GM21576 (cell line): ENCODE results near the gene BNIP5.
"Not testable (repeated sequence)": the region's sequence is repeated elsewhere in the genome, so short reads cannot be mapped to it uniquely, and the experiment has no call there.

Experiments
- ATAC-seq: cut with Tn5 transposase; IDR thresholded peaks from one replicate; pipeline ENCODE4 v1.9.1; 2021; ENCODE audit warnings: mild to moderate bottlenecking, moderate library complexity; ENCODE audit not compliant: unreplicated experiment

Gene BNIP5

DNA sequence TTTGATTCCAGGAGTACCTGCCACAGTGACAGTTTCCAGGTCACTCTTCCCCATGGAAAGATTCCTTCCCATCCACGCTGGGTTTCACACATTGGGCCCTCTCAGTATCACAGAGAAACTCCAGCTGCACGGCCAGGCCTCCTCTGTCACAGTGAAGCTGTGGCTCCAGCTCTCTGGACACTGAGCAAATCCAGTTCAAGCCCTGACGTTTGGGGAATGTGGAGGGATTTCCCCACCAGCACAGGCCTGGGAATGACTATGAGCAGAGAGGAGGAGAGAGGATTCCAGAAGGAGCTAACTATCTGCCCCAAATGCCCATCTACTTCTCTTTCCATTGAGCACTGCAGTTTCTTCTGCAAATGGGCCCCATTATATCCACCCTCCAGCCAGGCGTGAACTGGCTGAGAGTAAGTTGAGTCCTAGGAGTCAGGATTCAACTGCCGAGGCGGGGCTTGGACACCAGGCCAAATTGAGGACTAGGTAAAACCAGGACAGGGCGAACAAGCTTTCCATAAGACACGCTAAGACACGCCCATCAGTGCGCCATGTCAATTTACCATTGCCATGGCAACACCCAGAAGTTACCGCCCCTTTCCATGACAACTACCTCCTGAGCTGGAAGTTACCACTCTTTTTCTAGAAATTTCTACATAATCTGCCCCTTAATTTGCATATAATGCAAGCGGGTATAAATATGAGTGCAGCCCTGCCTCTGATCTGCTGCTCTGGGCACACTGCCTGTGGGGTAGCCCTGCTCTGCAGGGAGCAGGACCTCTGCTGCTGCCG, 9.2 kb upstream of the BNIP5 start:
- no peak for ATAC-seq

DNA sequence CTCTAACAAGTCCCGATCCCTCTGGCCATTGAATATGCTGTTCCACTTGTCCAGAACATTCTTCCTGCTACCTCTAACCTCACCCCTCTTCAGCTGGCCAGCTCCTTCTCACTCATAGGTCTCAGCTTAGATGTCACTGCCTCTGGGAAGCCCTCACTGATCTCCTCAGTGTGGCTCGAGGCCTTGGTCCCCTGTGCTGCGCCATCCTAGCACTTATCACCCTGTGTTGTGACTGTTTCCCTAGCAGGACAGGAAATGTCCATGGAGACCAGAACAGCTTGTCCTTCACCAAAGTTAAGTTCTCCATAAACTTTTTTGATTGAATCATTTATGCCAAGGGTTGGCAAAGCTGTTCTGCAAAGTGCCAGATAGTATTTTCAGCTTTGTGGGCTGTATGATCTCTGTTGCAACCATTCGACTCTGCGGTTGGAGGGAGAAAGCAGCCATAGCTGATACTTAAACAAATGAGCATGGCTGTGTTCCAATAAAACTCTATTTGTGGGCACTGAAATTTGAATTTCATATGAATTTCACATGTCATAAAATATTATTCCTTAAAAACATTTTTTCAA, 6.5 kb upstream of the BNIP5 start:
- no peak for ATAC-seq

DNA sequence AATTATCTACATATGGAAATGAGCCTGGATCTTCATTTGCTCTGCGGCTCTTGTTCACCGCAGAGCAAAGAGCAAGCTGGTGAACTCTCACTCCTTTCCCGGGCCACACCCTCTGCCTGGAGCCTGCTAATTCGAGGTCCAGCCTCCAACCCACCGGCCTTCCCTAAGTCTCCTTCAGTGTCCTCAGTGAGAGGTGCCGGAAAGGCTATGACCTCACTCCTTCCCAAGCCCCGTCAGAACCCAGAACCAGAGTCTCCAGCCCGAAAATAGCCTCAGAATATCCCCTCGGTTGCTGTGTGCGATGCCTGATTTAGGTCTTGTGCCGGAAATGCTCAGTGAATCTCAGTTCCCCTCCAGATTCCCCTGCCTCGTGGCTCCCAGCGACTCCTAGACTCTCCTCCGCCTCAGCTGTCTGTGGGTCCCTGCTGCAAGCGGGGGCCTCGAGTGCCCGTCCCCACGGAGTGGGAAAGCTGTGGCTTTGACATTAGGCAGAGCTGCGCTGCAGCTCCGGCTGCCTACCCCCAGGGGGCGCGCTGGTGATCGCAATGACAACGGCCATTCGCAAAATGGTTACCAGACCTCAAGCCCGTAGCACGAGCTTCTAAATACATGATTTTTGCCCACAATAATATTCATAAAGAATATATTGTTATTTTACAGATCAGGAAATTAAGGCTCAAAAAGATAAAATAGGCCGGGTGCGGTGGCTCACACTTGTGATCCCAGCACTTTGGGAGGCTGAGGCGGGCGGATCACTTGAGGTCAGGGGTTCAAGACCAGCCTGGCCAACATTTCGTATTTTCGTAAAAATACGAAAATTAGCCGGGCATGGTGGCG, 4.1 kb upstream of the BNIP5 start:
- ATAC-seq, result no peak

DNA sequence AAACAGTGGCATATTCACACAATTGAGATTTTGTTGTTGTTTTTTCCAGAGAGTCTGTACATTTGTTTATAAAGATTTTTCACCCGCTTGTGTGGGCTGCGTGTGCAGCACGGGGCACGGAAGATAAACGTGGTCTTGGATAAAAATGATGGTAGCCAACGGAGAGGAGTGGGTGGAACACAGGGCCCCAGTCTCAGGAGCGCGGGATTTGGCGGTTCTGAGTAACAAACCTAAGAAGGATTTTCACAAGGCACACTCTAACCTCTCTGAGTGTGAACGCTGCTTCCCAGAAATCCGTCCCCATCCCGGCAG, 3.6 kb upstream of the BNIP5 start:
- ATAC-seq, result no peak

DNA sequence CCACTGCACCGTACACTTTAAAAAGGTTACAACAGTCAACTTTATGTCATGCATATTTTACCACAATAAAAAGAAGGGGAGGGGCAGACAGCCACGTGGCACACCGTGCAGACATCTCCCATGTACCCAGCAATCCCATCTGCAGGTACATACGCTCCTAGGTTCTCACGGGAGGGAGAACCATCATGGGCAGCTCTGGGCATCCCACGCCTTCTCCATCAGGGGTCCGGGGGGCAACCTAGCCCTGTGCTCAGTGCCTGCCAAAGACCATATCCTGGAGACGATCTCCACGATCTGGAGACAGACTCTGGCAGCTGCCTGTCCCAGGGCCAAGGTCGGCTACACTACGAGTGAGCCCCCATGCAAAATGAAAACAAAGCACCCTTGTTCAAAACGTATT, 2.5 kb upstream of the BNIP5 start:
- no peak for ATAC-seq

DNA sequence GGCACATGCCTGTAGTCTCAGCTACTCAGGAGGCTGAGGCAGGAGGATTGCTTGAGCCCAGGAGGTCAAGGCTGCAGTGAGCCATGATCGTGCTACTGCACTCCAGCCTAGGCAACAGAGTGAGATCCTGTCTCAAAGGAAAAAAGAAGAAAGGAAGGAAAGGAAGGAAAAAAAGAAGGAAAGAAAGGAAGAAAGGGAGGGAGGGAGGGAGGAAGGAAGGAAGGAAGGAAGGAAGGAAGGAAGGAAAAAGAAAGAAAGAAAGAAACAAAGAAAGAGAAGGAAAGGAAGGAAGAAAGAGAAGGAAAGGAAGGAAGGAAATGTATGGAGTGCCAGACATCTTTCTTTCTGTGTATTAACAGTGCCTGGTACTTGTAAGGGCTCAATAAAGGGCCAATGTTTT, 1.5 kb upstream of the BNIP5 start:
- ATAC-seq, result not testable (repeated sequence)

DNA sequence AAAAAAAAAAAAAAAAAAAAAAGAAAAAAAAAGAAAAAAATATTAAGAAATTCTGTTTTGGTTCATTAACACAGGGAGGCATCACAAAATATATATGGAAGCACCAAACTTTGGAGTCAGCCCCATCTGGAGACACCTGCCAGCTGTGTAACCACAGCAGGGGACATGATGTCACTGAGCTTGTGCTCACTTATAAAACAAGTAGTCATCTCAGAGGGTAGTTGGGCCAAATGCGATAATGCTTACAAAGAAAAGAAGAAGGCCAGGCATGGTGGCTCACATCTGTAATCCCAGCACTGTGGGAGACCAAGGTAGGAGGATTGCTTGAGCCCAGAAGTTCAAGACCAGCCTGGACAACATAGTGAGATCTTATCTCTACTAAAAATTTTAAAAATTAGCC, 1.1 kb upstream of the BNIP5 start:
- no peak for ATAC-seq

DNA sequence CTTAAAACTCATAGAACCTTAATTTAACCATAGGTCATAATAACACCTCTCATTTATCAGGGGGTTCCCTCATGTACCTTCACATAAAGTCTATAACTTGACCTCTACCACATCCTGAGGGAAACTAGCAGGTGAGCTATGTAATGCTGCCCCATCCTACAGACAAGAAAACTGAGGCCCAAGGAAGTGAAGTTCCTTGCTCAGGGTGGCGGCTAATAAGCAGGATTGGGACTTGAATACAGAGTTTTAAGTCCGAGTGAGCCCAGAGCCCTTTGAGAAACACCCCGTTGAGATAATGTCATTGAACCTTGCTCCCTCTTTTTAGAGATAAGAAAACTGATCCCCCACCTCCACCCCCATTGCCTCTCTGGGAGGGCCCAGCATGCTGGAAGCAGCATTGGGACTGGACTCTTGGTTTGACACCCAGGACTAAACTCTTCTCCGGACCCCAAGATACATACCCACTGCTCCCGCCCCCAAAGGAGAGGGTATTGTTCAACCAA, 429 bp downstream of the BNIP5 start:
- no peak for ATAC-seq

DNA sequence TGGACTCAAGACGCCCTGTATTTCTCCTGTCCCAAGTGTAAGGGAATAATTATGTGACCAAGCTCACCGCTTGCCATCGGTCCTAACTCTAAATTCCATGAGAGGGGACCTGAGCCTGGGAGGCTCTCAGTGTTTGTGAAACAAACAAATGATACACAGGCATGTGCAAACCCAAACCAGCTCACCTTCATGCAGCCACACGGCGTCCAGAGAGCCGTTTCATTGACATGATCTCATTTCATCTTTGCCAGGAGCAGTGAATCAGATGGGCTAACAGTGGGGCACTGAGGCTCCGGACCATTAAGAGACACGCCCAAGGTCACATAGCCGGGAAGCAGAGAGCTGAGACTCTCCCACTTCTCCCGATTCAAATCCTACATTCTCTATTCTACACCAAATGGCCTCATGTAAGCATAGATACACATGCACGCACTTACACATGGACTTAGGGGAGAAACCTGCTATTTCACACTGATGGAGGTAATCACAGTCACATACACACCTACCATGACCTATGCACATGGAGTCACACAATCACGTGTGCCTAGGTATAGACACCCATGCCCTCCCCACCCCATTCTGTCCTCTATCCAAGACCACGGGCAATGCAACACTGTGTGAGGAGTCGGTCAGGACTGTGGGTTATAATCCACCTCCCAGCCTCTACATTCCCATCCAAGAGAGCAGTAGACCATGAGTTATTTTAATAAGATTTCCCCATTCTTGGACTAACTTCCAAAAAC, 1.1 kb downstream of the BNIP5 start:
- ATAC-seq, result no peak

DNA sequence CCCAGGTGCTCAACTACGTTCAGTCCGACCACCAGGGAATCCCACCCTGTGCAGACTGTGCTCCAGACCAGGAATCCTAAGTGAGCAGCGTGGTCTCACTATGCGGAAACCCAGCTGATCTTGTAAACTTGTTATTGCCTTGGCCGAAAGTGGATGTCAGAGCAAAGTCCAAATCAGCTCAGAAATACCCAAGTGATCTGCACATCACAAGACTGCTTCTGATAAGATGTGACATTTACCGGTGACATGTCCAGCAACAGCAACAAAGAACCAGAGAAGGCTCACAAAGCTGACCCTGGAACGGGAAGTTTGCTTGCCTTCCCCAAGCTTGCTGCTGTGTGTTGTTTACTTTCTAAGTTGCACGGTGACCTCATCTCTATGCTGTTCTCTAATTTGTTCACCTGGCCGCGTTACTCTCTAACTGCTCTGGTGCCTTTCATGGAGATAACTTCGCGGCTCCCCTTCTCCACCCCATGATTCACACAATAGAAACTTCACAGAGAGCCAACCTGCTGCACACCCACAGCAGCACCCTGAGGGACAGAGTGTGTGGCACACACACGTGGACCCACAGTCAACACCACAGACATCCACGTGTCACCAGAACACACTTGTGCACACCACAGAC, 1.7 kb downstream of the BNIP5 start:
- no peak for ATAC-seq

DNA sequence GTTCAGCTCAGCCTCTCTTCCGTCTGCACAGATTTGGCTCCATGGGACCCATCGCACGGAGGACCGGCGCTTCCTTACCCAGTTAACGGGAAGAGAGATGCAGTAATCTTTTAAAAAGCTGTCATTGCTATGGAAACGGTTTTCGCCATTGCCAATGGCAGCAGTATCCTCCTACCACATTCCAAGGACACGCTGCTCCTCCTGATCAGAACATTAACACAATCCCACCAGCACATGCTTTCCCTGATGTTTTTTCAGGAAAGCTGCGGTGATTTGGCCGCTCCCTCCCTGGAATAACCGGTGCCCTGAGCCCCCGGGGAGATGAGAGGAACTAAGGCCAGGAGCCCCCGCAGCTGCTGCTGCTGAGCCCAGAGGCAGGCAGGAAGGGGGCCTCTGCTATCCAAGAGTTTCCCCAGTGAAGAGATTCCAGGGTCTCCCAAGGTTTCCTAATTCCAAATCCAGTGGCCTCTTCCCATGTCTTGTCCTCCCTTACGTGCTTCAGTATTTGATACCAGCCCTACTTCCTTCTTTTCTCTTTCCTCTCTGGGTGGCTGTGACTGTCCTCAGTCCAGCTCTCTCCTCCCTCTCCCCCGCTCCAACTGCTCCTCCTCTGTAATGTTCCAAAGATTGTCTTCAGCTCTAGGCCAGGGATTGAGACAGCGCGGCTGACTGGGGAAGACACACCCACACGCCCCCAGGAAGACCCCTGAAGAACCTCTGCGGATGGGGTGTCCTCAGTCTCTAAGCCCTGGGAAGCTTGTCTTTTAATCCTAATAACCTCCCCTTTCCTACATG, 2.6 kb downstream of the BNIP5 start:
- no peak for ATAC-seq

DNA sequence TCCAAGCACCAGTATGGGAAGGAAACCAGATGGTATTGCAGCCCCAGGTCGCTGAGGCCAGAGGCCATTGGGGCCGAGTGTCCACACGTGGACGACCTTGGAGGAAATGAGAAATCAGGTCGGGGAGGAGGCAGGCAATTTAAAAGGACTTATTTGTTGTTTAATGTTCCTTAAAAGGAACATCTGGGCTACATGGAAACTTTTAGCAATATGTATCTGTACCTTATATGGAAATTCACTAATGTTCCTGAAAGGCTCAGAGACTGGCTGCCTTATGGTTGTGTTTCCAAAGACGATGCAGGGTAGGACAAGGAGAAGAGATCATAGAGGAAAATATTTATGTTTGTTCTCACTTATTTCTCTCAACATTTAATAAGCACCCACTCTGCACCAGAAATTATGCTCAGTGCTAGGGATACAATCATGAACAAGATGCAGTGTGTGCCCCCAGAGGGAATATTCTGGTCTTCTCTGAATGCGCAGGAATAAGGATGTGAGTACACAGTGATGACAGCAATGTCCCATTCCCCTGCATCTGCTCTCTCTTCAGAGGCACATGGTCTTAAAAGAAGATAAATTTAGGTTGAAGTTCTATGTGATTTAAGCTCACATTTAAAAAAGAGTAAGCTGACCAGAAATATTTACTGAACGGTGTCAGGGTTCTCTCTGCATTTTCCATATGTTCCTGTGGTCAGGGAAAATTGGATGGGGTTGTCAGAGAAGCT, 3.4 kb downstream of the BNIP5 start:
- ATAC-seq, result no peak

DNA sequence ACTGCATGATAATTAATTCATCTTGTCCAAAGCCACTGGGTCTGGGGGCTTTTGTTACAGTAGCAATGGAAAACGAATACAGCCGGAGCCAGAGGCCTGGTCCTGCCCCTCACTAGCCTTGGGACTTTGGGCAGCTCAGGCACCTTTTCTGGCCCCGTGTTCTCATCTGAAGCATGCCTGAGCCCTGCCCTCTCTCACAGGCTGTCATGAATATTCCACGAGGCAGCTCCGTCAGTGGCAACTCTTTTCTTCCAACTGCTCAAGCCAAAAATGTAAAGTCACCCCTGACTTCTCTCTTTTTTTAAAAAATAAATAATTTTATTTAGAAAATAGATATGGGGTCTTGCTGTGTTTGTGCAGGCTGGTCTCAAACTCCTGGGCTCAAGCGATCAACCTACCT, 5.3 kb downstream of the BNIP5 start:
- no peak for ATAC-seq

DNA sequence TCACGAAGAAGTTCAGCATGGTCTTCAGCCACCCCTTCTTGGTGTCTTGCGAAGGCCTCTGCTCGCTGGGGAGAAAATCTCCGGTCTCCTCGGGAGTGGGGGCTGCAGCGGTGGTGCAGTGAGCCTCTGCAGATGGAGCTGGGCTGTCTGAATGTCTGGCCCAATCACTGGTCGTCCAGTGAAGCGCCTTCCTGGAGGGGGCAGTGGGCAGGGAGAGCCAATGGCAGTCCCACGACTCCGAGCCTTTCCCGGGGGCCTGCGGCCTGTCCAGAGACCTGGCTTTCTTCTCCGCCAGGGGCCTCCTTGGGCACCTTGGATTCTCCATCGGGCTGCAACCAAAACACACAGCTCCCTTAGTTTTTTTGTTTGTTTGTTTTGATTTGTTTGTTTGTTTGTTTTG, 6.3 kb downstream of the BNIP5 start:
- ATAC-seq, result no peak

DNA sequence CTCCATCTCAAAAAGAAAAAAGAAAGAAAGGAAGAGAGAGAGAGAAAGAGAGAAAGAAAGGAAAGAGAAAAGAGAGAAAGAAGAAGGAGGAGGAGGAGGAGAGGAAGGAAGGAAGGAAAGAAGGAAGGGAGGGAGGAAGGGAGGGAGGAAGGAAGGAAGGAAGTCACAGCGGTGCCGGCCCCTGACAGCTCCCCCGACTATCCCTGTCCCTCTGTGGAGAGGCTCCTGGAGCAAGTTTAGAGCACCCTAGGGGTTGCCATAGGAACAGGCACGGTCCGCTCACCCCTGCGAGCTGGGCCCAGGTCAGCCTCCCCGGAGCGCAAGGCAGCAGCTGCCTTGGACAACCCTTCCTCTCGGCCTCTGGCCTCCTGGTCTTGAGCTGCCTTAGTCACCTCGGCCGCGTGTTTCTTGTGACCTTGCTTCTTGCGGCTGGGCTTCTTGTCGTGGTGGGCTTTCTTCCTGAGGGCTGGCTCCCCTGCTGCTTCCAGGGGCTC, 6.8 kb downstream of the BNIP5 start:
- no peak for ATAC-seq

DNA sequence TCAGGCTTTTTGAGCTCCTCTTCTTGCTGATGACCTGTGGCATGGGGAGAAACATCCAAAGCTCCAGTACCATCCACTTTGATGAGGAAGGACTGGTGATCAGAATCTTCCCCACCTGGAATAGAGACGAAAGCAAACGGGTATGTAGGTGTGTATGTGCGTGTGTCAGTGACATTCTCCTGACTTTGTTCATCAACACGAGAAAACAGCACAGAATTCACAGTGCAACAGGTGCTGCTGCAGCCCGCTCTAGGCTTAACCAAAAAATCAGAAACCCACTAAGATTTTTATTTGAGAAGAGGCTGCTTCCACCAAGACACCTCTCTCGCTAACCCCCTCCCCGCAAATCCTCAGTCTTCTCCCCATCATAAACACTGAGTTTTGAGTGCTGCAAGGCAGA, 8.1 kb downstream of the BNIP5 start:
- ATAC-seq, result no peak

DNA sequence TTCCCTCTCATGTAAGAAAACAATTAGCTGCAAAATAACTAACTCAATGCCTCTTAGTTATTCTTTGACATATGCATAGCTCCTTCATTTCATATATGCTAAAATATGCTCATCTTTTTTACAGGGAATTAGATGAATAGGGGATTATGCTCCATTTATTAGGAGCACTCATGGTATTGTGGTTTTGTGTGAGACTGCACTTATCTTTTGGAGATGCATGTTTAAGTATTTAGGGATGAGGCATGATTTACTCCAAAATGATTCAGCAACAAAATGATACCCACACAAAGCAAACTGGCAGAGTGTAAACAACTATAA, 8.8 kb downstream of the BNIP5 start:
- no peak for ATAC-seq

DNA sequence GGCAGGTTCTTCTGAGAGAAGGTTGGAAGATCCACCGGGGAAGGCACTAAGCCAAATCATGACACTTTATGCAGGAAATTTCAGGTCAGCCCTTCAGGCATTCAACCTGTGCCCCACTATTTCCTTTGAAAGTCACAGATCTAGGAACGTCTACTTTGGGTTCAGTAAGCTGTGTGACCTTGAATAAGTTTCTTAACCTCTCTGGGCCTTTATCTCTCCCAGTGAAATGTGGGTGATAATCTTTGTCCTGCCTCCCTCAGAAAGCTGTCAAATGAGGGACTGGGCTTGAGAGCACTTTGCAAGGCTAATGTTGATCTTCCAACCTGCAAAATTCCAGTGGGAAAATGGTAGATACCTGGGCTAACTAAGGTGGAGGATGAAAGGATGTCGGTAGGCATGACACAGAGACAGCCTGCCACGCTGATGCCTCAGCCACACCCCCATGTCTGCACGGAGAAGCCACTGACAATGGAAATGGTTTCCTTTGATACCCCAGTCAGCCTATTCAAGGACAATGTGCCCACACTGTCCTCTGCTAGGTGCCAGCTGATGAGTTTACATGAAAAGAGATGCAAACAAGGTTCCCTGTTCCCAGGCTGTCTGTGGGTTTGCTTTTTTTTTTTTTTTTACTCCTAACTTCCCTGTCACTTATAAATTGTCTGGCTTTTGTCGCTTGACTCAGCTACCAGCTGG, 9.3 kb downstream of the BNIP5 start:
- no peak for ATAC-seq
